ENCODE results near the gene NECAB2.

The NECAB2 gene

GRCh38 chr16:83958846-83959565, 9.0 kb upstream of the NECAB2 start:
- H3K4me3 ChIP-seq (ENCODE audit: low read depth, low read length), result no peak overlapping the region
- TF ChIP-seq CTCF (conservative IDR thresholded peaks at IDR 0.05; ENCODE audit: low read depth, low read length), result no peak
- peak; percentile 13 for DNase-seq (ENCODE audit: low read depth)

GRCh38 chr16:83959656-83960434, 8.2 kb upstream of the NECAB2 start:
- H3K4me3 ChIP-seq (ENCODE audit: low read depth, low read length), result no peak overlapping the region
- no peak for TF ChIP-seq CTCF (conservative IDR thresholded peaks at IDR 0.05; ENCODE audit: low read depth, low read length)

GRCh38 chr16:83960521-83961249, 7.4 kb upstream of the NECAB2 start:
- H3K4me3 ChIP-seq (ENCODE audit: low read depth, low read length), result no peak overlapping the region
- TF ChIP-seq CTCF (conservative IDR thresholded peaks at IDR 0.05; ENCODE audit: low read depth, low read length), result no peak
- no peak for DNase-seq (ENCODE audit: low read depth)

More at GRCh38 chr16:83959656-83960434, 8.2 kb upstream of the NECAB2 start:
- peak; percentile 8 for DNase-seq (ENCODE audit: low read depth)

- no peak for DNase-seq (ENCODE audit: low read depth)
- TF ChIP-seq CTCF (conservative IDR thresholded peaks at IDR 0.05; ENCODE audit: low read depth, low read length), result no peak
- H3K4me3 ChIP-seq (ENCODE audit: low read depth, low read length), result no peak overlapping the region
These were observed 6.5 kb upstream of the NECAB2 start for GRCh38 chr16:83961591-83961990.

- no peak overlapping the region for H3K4me3 ChIP-seq (ENCODE audit: low read depth, low read length)
- DNase-seq (ENCODE audit: low read depth), result no peak
- no peak for TF ChIP-seq CTCF (conservative IDR thresholded peaks at IDR 0.05; ENCODE audit: low read depth, low read length)
These were observed 4.5 kb upstream of the NECAB2 start for GRCh38 chr16:83963277-83964119.

- TF ChIP-seq CTCF (conservative IDR thresholded peaks at IDR 0.05; ENCODE audit: low read depth, low read length), result no peak
- no peak for DNase-seq (ENCODE audit: low read depth)
- no peak overlapping the region for H3K4me3 ChIP-seq (ENCODE audit: low read depth, low read length)
These were observed 3.2 kb upstream of the NECAB2 start for GRCh38 chr16:83964684-83965443.
